ENCODE data around the gene LRP1B.

DNA sequence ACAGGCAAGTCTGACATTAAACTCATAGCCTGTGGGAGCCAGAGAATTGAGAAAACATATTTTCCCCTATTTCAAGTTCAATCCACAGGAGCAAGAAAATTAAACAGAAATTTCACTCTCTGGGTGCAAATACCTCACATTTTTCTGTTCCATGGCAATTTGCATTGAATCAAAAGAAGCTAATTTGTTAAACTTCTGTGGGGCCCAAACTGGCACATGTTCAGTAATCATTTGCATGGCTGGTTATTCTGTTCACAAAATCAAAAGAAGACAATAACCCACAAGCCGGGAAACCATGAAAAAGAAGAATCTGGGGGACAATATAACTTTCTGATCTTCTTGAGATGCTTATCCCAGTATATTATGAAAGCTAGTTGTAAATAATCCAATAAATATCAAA lies 363.1 kb downstream of the LRP1B start:
- TF ChIP-seq CTCF (IDR thresholded peaks at IDR 0.05) (no peak), POLR2AphosphoS5 (IDR thresholded peaks at IDR 0.05; ENCODE audit: low read depth, low read length) (no peak), ZBTB33 (IDR thresholded peaks at IDR 0.05; ENCODE audit: borderline replicate concordance, low read depth) (no peak), SIN3A (IDR thresholded peaks at IDR 0.05; ENCODE audit: borderline replicate concordance, low read depth, low read length) (no peak)
- TF ChIP-seq, protein P1, sequence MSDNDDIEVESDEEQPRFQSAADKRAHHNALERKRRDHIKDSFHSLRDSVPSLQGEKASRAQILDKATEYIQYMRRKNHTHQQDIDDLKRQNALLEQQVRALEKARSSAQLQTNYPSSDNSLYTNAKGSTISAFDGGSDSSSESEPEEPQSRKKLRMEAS (IDR thresholded peaks at IDR 0.05; ENCODE audit: low read depth), result no peak
